ENCODE results near the gene MAP4K4. TPM values are rescaled to one million over a fixed set of nuclear protein-coding genes. Genes with fewer than 3 reads are reported as not detected.

Gene MAP4K4
- total RNA-seq, 1 experiment from 2014 or later = 132 TPM

GRCh38 chr2:101781791-101782426 lies 84.4 kb downstream of the MAP4K4 start:
- Mint-ChIP-seq H3K27ac (peak overlapping the region in 2 of 3 experiments; percentile 10 to 28; a peak in 2 of 7 replicates), H3K4me1 (peaks cover 53 to 64% of the 10 kb centered on the region in 2 experiments), H3K9me3 (no peaks in the 10 kb centered on the region), H3K27me3 (ENCODE audit: low read depth) (no peaks in the 10 kb centered on the region), H3K36me3 (ENCODE audit: insufficient read depth in 1 of 3, low read depth in 3 of 3) (peaks cover 0 to 4% (median 0%) of the 10 kb centered on the region in 3 experiments; a peak in 1 of 7 replicates), H3K4me3 (no peak overlapping the region)
- Histone ChIP-seq H3T11ph (ENCODE audit: low read length) (no peak overlapping the region), H2AFZ (ENCODE audit: low read length) (no peak overlapping the region), H2BK5ac (ENCODE audit: insufficient read length, low read length) (no peak overlapping the region), H2BK120ac (ENCODE audit: low read depth, low read length, poor library complexity, severe bottlenecking) (no peak overlapping the region), H3K27me3 (ENCODE audit: insufficient read depth, low read length) (no peaks in the 10 kb centered on the region), H3K27ac (ENCODE audit: insufficient read length, low read depth, low read length) (no peak overlapping the region), H3K18ac (ENCODE audit: insufficient read length, low read depth, low read length) (no peak overlapping the region), H3K79me1 (ENCODE audit: insufficient read depth, low read depth, low read length, poor library complexity, severe bottlenecking) (peaks cover 14% of the 10 kb centered on the region), H2BK20ac (ENCODE audit: low read depth, low read length, poor library complexity, severe bottlenecking) (no peak overlapping the region), H2AK5ac (ENCODE audit: insufficient read length, low read length) (no peak overlapping the region), H3K23me2 (ENCODE audit: insufficient read length, low read depth, low read length, poor library complexity, severe bottlenecking) (no peaks in the 10 kb centered on the region), H2BK12ac (ENCODE audit: insufficient read length, low read depth, low read length) (no peak overlapping the region), H3K23ac (ENCODE audit: insufficient read length, low read depth, low read length) (no peak overlapping the region), H2BK15ac (ENCODE audit: low read depth, low read length) (no peak overlapping the region), H3K79me2 (ENCODE audit: insufficient read depth, low read length) (peaks cover 44% of the 10 kb centered on the region; the same call in 1 of the 2 replicates), H3K56ac (ENCODE audit: insufficient read length, low read depth, low read length) (no peak overlapping the region), H4K5ac (ENCODE audit: insufficient read length, low read depth, low read length) (no peak overlapping the region), H3K4me2 (ENCODE audit: insufficient read depth, insufficient read length, low read length) (no peak overlapping the region), H4K20me1 (ENCODE audit: control insufficient read depth, insufficient read depth, insufficient read length) (peaks cover 2% of the 10 kb centered on the region), H3K9ac (ENCODE audit: extremely low read depth, insufficient read length, low read length) (no peak overlapping the region), H3K14ac (ENCODE audit: insufficient read depth, low read length) (no peak overlapping the region), H3K9me3 (ENCODE audit: control insufficient read depth, low read depth, low read length) (no peaks in the 10 kb centered on the region), H3K4ac (ENCODE audit: low read depth, low read length) (no peak overlapping the region), H4K91ac (ENCODE audit: insufficient read length, low read depth, low read length) (no peak overlapping the region), H3K4me1 (ENCODE audit: insufficient read depth, low read length) (peaks cover 21% of the 10 kb centered on the region), H4K8ac (replicated peaks; ENCODE audit: insufficient read length, low read depth, low read length) (no peak overlapping the region)
- TF ChIP-seq CTCF (conservative IDR thresholded peaks at IDR 0.05) = no peak
- DNase-seq = no peak
- no CpG with 5 or more reads among the region's 6 CpGs for WGBS (ENCODE audit: extremely low coverage, insufficient read length, low lambda C conversion rate)

All from H9 (cell line).